Measurements from ENCODE around the gene AVPR1A.

DNA sequence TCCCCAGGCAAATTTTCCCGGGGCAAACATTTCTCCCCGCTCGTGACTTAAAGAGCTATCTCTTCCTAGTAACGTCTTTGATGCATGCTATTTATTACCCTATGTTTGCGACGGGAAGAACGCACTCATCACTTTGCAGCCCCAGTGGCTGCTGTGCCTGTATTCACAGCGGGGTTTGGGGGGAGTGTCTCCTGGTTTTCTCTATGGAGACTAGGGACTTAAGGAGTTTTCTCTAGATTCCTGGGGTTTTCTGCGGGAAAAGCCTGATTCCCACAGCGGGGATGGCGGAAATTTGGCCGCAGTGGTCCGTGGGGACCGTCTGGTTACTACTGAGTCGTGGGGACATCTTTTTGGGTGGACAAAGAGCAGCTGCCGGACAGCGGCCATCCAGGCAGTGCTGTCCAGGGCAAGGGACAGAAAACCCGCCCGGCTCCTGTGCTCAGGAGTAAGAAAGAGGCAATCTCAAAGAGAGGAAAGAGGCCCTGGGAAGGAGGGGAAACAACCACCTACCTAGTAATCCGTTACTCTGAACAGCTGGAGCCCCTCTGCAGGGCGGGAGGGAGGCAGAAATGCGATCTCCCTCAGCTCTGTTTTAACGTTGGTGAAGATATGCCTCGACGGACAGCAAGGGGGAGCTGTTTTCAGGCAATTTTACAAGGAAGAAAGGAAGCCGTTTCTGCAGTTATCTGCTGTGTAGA is 771 bp upstream of the AVPR1A start:
- TF ChIP-seq, protein P1, sequence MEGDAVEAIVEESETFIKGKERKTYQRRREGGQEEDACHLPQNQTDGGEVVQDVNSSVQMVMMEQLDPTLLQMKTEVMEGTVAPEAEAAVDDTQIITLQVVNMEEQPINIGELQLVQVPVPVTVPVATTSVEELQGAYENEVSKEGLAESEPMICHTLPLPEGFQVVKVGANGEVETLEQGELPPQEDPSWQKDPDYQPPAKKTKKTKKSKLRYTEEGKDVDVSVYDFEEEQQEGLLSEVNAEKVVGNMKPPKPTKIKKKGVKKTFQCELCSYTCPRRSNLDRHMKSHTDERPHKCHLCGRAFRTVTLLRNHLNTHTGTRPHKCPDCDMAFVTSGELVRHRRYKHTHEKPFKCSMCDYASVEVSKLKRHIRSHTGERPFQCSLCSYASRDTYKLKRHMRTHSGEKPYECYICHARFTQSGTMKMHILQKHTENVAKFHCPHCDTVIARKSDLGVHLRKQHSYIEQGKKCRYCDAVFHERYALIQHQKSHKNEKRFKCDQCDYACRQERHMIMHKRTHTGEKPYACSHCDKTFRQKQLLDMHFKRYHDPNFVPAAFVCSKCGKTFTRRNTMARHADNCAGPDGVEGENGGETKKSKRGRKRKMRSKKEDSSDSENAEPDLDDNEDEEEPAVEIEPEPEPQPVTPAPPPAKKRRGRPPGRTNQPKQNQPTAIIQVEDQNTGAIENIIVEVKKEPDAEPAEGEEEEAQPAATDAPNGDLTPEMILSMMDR (IDR thresholded peaks at IDR 0.05; ENCODE audit: insufficient read depth, low read length), result peak; percentile 82
- TF ChIP-seq SPI1 (IDR thresholded peaks at IDR 0.05; ENCODE audit: borderline replicate concordance, low read depth), result no peak
- TF ChIP-seq, protein P2, sequence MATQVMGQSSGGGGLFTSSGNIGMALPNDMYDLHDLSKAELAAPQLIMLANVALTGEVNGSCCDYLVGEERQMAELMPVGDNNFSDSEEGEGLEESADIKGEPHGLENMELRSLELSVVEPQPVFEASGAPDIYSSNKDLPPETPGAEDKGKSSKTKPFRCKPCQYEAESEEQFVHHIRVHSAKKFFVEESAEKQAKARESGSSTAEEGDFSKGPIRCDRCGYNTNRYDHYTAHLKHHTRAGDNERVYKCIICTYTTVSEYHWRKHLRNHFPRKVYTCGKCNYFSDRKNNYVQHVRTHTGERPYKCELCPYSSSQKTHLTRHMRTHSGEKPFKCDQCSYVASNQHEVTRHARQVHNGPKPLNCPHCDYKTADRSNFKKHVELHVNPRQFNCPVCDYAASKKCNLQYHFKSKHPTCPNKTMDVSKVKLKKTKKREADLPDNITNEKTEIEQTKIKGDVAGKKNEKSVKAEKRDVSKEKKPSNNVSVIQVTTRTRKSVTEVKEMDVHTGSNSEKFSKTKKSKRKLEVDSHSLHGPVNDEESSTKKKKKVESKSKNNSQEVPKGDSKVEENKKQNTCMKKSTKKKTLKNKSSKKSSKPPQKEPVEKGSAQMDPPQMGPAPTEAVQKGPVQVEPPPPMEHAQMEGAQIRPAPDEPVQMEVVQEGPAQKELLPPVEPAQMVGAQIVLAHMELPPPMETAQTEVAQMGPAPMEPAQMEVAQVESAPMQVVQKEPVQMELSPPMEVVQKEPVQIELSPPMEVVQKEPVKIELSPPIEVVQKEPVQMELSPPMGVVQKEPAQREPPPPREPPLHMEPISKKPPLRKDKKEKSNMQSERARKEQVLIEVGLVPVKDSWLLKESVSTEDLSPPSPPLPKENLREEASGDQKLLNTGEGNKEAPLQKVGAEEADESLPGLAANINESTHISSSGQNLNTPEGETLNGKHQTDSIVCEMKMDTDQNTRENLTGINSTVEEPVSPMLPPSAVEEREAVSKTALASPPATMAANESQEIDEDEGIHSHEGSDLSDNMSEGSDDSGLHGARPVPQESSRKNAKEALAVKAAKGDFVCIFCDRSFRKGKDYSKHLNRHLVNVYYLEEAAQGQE (IDR thresholded peaks at IDR 0.05; ENCODE audit: insufficient replicate concordance, low read depth), result no peak
- no peak for TF ChIP-seq POLR2AphosphoS5 (IDR thresholded peaks at IDR 0.05; ENCODE audit: low read depth)
